Tibial nerve (tissue), 4 donors: ENCODE measurements around the gene FNIP2. TPM values are rescaled to one million over a fixed set of nuclear protein-coding genes. Genes with fewer than 3 reads are reported as not detected.

Experiments used
- DNase-seq, 2 donors: peaks; one replicate each; pipeline ENCODE4 v3.0.0-alpha.2; 2019; ENCODE audit warnings: low spot score in 2 of 2
- H3K27ac ChIP-seq, 4 donors: fragments of 200-600 bp; sonication (generic) in 3 of 4; one replicate each; pipeline ENCODE4 v1.5.1; 2017 to 2019; ENCODE audit warnings: mild to moderate bottlenecking in 1 of 4
- H3K27me3 ChIP-seq, 2 donors: fragments of 200-600 bp; sonication (generic) in 1 of 2; one replicate each; pipeline versions ENCODE4 v1.5.1 to v1.6.0; 2017 to 2019
- H3K36me3 ChIP-seq, 3 donors: fragments of 200-600 bp; sonication (generic); one replicate each; pipeline ENCODE4 v1.5.1; 2018 to 2019
- H3K4me1 ChIP-seq, 4 donors: fragments of 200-600 bp; sonication (generic) in 3 of 4; one replicate each; pipeline ENCODE4 v1.5.1; 2017 to 2019
- H3K4me3 ChIP-seq, 4 donors: fragments of 200-600 bp; sonication (generic) in 3 of 4; one replicate each; pipeline ENCODE4 v1.5.1; 2017 to 2019; ENCODE audit warnings: mild to moderate bottlenecking in 1 of 4, moderate library complexity in 1 of 4
- H3K9me3 ChIP-seq, 4 donors: fragments of 200-600 bp; sonication (generic) in 3 of 4; one replicate each; pipeline ENCODE4 v1.5.1; 2017 to 2019
- EP300 ChIP-seq, 2 donors: sonication (generic); formaldehyde crosslinking; IDR thresholded peaks; one replicate each; pipeline ENCODE4 v1.6.1; 2017; ENCODE audit warnings: antibody characterized with exemption in 2 of 2, mild to moderate bottlenecking in 1 of 2
- POLR2A ChIP-seq, 2 donors: fragments of 450-650 bp; IDR thresholded peaks; one replicate each; pipeline ENCODE4 v1.6.1; 2017; ENCODE audit warnings: antibody characterized with exemption in 2 of 2, mild to moderate bottlenecking in 2 of 2, moderate library complexity in 2 of 2
- WGBS, 2 donors: methylation state at CpG; one replicate each; pipeline ENCODE4 v1.1.5; 2018; 5-methylcytosine and 5-hydroxymethylcytosine counted together
- total RNA-seq, 4 donors: library from RNA; depleted of rRNA; stranded (reverse); fragments of >200 nt; gene quantifications; one replicate each; pipeline ENCODE4 v1.1.0, GENCODE V29; 2016
- TF ChIP-seq, protein P1 (sequence below), 5 experiments: fragments of 200-600 bp in 3 of 5; fragments of 450-650 bp in 2 of 5; sonication (generic) in 3 of 5; IDR thresholded peaks; one replicate each; pipeline ENCODE4 v1.5.1; 2016 to 2019; ENCODE audit warnings: antibody characterized with exemption in 5 of 5, mild to moderate bottlenecking in 3 of 5, moderate library complexity in 2 of 5

The FNIP2 gene
- total RNA-seq, 4 donors from 2014 or later: 61.5 to 74.3 (median 69.3) TPM

DNA sequence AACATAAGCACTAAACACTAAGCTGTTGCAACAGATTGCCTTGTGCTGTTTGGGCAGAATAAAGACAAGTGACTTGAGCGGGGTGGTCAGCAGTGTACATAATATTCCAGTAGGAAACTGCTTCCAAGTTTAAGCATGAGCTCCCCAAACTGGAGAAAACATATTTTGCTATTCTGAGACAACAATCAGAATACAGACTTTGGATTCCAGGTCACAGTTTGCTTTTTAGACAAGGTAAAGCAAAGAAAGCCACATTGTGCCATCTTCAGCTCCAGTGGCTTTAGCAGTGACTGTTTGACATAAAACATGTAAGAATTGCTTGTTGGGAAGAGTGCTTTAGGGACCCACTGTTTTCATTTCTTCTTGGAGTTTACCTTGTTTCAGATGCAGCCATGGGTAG lies 136.0 kb downstream of the FNIP2 start:
- Histone ChIP-seq H3K27ac (no peak overlapping the region), H3K4me3 (no peak overlapping the region), H3K27me3 (no peaks in the 10 kb centered on the region), H3K36me3 (peaks cover 0 to 54% (median 0%) of the 10 kb centered on the region in 3 donors), H3K9me3 (peaks cover 0 to 5% (median 0%) of the 10 kb centered on the region in 4 donors), H3K4me1 (peaks cover 0 to 7% (median 0%) of the 10 kb centered on the region in 4 donors)
- WGBS, 2 donors: 65 to 80% methylated on average over 1 of the region's 1 CpG
- TF ChIP-seq POLR2A (IDR thresholded peaks at IDR 0.05) (no peak), EP300 (IDR thresholded peaks at IDR 0.05) (no peak)
- TF ChIP-seq, protein P1, sequence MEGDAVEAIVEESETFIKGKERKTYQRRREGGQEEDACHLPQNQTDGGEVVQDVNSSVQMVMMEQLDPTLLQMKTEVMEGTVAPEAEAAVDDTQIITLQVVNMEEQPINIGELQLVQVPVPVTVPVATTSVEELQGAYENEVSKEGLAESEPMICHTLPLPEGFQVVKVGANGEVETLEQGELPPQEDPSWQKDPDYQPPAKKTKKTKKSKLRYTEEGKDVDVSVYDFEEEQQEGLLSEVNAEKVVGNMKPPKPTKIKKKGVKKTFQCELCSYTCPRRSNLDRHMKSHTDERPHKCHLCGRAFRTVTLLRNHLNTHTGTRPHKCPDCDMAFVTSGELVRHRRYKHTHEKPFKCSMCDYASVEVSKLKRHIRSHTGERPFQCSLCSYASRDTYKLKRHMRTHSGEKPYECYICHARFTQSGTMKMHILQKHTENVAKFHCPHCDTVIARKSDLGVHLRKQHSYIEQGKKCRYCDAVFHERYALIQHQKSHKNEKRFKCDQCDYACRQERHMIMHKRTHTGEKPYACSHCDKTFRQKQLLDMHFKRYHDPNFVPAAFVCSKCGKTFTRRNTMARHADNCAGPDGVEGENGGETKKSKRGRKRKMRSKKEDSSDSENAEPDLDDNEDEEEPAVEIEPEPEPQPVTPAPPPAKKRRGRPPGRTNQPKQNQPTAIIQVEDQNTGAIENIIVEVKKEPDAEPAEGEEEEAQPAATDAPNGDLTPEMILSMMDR (IDR thresholded peaks at IDR 0.05): no peak
- no peak for DNase-seq

DNA sequence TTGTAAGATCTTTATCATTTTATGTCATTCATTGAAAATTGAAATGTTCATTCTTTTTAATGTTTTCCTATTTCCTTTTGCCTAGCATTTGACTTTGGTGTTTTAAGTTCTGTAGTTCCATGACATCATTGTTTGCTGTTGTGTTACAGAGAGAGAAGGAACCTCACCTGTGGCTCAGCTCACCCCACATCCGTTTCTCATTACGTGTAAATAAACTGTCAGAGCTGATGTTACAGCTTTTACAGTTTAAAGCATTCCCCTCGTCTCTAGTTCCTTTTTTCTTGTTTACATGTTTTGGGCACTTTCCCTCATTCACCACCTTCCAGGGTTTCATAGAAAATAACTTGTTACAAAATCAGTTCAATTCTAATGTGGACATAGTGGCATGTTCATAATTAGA lies 137.2 kb downstream of the FNIP2 start:
- Histone ChIP-seq H3K36me3 (peaks cover 0 to 50% (median 0%) of the 10 kb centered on the region in 3 donors), H3K4me1 (peaks cover 0 to 7% (median 0%) of the 10 kb centered on the region in 4 donors), H3K27ac (no peak overlapping the region), H3K4me3 (no peak overlapping the region), H3K9me3 (no peaks in the 10 kb centered on the region), H3K27me3 (no peaks in the 10 kb centered on the region)
- no peak for DNase-seq
- 63 to 69% methylated on average over 3 of the region's 3 CpGs for WGBS, 2 donors
- TF ChIP-seq POLR2A (IDR thresholded peaks at IDR 0.05): no peak
- no peak for TF ChIP-seq EP300 (IDR thresholded peaks at IDR 0.05)
- TF ChIP-seq, protein P1 (IDR thresholded peaks at IDR 0.05): no peak

GRCh38 chr4:158912390-158912789 lies 143.6 kb downstream of the FNIP2 start:
- Histone ChIP-seq H3K4me3 (no peak overlapping the region), H3K27me3 (no peaks in the 10 kb centered on the region), H3K27ac (peak overlapping the region in 1 of 4 donors; percentile 26), H3K36me3 (peaks cover 0 to 13% (median 0%) of the 10 kb centered on the region in 3 donors), H3K9me3 (no peaks in the 10 kb centered on the region), H3K4me1 (peaks cover 0 to 47% (median 8%) of the 10 kb centered on the region in 4 donors)
- DNase-seq: no peak
- TF ChIP-seq POLR2A (IDR thresholded peaks at IDR 0.05) (no peak), EP300 (IDR thresholded peaks at IDR 0.05) (no peak)
- TF ChIP-seq, protein P1 (IDR thresholded peaks at IDR 0.05): no peak
- WGBS, 2 donors: 30 to 35% methylated on average over 2 of the region's 2 CpGs

- TF ChIP-seq, protein P1 (IDR thresholded peaks at IDR 0.05): no peak
- TF ChIP-seq POLR2A (IDR thresholded peaks at IDR 0.05): no peak
- no peak for TF ChIP-seq EP300 (IDR thresholded peaks at IDR 0.05)
- no peak for DNase-seq
- 50 to 63% methylated on average over 6 of the region's 6 CpGs for WGBS, 2 donors
- peaks cover 0 to 13% (median 0%) of the 10 kb centered on the region in 3 donors for H3K36me3 ChIP-seq
- no peak overlapping the region for H3K4me3 ChIP-seq
- H3K27ac ChIP-seq: peak overlapping the region in 1 of 4 donors; percentile 26
- H3K4me1 ChIP-seq: peaks cover 0 to 47% (median 8%) of the 10 kb centered on the region in 4 donors
- H3K27me3 ChIP-seq: no peaks in the 10 kb centered on the region
- H3K9me3 ChIP-seq: no peaks in the 10 kb centered on the region
Observed at GRCh38 chr4:158912806-158913205, 144.0 kb downstream of the FNIP2 start.

DNA sequence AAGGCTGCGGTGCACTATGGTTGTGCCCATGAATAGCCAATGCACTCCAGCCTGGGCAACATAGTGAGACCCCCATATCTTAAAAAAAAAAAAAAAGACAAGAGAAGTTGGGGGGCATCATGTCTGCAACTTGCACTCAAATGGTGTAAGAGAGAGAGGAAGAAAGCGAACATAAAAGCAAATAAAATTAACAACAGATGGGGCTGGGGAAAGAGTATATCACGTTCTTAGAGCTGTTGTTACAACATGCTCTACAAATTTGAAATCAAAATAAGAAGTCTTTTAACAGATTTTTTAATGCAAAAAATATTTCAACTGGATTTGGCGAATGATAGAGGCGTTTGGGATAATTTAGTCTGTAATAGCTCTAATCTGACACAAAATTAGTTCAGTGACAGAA lies 144.9 kb downstream of the FNIP2 start:
- TF ChIP-seq, protein P1 (IDR thresholded peaks at IDR 0.05): no peak
- TF ChIP-seq EP300 (IDR thresholded peaks at IDR 0.05) (no peak), POLR2A (IDR thresholded peaks at IDR 0.05) (no peak)
- WGBS, 2 donors: 52 to 53% methylated on average over 5 of the region's 5 CpGs
- H3K27ac ChIP-seq: peak overlapping the region in 2 of 4 donors; percentile 39 to 58
- H3K9me3 ChIP-seq: no peaks in the 10 kb centered on the region
- H3K4me3 ChIP-seq: no peak overlapping the region
- no peak for DNase-seq
- peaks cover 0 to 13% (median 0%) of the 10 kb centered on the region in 3 donors for H3K36me3 ChIP-seq
- no peaks in the 10 kb centered on the region for H3K27me3 ChIP-seq
- H3K4me1 ChIP-seq: peaks cover 0 to 47% (median 8%) of the 10 kb centered on the region in 4 donors
